GM19099 (cell line): Measurements from ENCODE around the gene TTC28.
"Not testable (repeated sequence)": the region's sequence is repeated elsewhere in the genome, so short reads cannot be mapped to it uniquely, and the experiment has no call there.

Experiments
- POLR2A ChIP-seq: IDR thresholded peaks from 3 replicates; pipeline ENCODE4 v1.6.1; 2011; ENCODE audit warnings: low read depth; ENCODE audit not compliant: insufficient read length; ENCODE audit errors: extremely low read depth

TTC28 gene

DNA sequence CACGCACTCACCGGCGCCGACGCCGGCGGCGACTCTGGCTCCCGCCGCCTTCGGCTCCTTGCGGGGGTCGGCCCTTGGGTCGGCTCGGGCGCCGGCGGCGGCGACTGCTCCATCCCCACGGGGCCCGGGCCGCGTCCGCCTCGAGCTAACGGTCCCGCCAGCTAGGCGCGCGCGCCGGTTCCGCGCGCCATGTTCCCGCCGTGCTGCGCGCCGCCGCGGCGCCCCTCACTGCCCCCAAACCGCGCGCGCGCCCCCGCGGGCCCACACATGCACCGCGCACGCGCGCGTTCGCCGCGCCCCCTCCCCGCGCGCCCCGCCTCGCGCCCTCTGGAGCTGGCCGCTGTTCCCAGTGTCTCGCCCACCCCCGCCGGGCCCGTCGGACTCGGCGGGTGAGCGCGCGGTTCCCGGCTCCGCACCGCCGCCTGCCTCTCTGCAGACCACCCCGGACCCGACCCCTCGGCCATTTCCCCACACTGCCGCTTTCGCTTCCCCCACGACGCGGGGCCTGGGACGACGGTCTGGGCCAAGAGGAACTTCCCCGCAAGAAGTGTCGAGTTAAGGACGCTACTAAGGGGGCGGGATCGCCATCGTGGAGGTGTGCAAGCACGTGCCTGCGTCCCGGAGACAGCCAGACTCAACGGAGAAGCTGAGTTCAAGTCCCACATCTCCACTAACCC is at the start of gene TTC28:
Gene TTC28, minus strand, starts transcription at position 230 of the 677 bp plus-strand sequence. Its CDS starts 117 bp downstream, at position 113.
- TF ChIP-seq POLR2A = not testable (repeated sequence)

- no peak for TF ChIP-seq POLR2A
Measured at GRCh38 chr22:28728621-28729313, 49.1 kb upstream of the TTC28 start.

GRCh38 chr22:28728002-28728401 is 48.4 kb upstream of the TTC28 start:
- TF ChIP-seq POLR2A = no peak

DNA sequence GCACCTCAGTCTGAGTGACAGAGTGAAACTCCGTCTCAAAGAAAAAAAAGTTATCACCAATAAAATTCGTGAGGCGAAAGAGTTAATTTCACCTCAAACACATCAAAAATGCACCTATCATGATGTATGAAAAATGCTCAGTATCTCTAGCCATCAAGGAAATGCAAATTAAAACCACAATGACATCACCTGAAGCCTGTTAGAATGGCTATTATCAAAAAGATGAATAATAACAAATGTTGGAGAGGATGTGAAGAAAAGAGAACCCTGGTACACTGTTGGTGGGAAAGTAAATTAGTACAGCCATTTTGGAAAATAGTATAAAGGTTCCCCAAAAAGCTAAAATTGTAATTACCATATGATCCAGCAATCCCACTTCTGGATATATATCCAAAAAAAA is 38.4 kb upstream of the TTC28 start:
- no peak for TF ChIP-seq POLR2A

DNA sequence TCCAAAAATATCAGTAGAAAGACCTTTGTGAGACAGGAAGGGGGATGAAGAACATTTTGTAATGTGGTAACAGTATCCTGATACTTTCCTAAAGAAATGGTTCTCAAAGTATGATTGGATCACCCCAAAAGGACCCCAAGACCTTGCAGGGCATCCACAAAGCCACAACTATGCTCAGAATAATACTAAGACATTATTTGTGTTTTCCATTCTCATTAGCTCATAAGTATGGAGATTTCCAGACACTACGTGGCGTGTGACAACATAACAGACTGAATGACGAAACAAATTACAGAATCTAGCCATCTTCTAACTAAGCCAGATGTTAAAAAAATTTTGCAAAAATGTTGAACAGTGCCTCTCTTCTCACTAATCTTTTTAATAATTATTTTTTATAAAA is 37.0 kb upstream of the TTC28 start:
- TF ChIP-seq POLR2A = no peak

- no peak for TF ChIP-seq POLR2A
Measured at GRCh38 chr22:28715611-28716010, 36.0 kb upstream of the TTC28 start.

- TF ChIP-seq POLR2A = no peak
Measured at GRCh38 chr22:28714043-28714628, 34.5 kb upstream of the TTC28 start.

DNA sequence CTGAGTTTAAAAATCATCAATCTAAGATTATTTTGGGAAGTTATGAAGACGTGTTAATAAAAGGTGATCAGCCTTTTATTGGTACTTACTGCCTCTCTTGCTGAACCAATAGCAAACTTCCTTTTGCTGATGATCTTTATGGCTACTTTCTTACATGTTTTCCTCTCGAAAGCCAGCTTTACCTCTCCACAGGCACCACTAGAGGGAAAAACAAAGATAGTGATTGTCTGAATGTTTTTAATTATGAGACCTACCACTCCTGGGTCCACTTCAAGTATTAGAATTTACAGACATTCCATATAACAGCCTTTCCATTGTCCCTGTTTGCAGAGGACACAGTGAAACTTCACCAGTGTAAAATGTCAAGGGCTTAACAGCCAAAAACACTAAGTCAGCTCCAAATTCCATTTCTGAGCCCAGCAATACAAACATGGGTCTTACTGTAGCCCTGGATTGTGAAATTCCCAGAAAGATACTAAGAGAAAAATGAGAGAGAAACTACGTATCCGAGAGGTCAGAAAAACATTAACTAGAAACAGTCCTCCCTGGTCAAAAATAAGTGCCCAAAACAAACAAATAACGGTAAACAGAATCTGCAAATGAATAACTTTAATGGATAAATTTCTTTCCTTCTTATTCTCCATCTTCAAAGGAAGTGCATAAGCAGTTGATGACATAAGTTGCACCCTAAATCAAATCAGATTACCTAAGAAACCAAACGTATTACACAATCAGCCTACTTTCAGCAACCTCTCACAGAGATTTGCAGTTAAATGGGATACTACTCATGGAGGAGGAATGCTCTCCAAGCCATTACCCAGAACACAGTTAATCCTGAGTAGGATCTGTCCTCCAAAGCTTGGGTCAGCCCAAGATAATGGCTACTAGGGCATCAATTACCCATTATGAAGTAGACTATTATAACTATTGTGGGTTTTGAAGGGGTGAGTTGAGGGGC is 32.5 kb upstream of the TTC28 start:
- no peak for TF ChIP-seq POLR2A

- no peak for TF ChIP-seq POLR2A
Measured at GRCh38 chr22:28711341-28711740, 31.7 kb upstream of the TTC28 start.

DNA sequence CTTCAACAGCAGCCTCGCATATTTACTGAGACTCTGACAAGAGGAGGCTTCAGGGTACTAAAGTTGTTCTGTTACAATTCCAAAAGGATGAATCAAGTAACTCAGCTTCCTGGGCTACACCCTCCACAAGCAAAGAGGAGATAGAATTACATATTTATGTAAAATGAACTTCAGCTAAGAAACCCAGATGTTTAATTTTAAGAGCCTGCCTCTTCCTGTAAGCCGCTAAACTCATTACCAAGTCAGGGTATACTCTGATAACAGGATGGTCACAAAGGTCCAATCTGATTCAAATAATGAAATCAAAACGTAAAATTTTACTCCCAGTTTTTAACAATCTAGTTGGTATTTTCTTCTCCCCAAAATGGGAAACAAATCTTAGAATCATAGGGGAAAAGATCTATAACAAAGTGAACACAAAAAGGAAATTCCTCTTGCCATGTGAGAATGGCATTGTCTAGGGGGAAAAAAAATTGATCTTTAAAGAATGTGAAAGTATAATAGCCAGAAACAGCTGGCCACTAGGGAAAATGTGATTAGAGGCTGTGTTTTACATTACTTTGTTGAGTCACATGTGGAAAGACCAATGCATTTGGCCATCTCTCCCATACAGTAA is 31.0 kb upstream of the TTC28 start:
- TF ChIP-seq POLR2A = no peak

GRCh38 chr22:28710107-28710506 is 30.5 kb upstream of the TTC28 start:
- no peak for TF ChIP-seq POLR2A

DNA sequence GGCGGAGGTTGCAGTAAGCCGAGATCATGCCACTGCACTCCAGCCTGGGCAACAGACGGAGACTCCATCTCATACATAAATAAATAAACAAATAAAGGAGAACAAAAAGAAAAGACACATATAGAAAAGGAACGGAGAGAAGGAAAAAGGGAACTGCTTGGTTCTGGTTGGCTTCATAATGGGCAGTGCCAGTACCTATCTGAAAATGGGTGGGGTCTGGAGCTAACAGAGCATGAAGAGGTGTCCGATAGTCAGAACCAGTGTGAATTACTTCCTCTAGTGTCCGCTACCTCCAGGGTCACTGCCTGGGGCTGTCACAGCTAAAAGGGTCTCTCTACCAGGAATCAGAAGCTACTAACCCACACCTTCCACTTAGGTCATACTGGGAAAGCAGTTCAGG is 27.2 kb upstream of the TTC28 start:
- no peak for TF ChIP-seq POLR2A

DNA sequence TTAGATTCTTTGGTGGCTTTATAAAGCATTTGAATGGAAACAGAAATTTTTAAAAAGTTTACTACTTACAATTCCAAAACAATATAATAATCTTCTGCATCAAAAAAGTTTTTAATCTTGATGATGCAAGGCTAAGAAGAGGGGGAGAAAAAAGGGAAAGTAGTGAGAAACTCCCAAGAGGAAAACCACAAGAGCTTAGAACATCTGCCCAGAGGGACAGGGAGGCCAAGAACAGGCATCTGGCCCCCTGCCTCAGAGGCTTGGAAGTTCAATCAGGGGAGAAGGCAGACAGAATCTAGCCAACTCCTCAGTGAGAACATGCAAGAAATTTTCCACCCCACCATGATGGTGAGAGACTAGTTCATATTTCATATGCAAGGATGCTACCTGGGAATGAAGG is 23.8 kb upstream of the TTC28 start:
- no peak for TF ChIP-seq POLR2A

GRCh38 chr22:28702891-28703290 is 23.3 kb upstream of the TTC28 start:
- TF ChIP-seq POLR2A = no peak
